GM12878 (cell line): ENCODE data around the gene WDR86. TPM values are rescaled to one million over a fixed set of nuclear protein-coding genes. Genes with fewer than 3 reads are reported as not detected.

Experiments used
- ATAC-seq: fragments of 200-7000 bp; cut with Tn5 transposase; 3 replicates; pipeline ENCODE4 v1.9.1; 2020; ENCODE audit warnings: mild to moderate bottlenecking, moderate library complexity
- BruUV-seq: library from RNA; stranded (reverse); fragments of 400-500 nt; replicated peaks from 2 replicates; lab custom pipeline; 2021; lab: Mats Ljungman, UMichigan
- CTCF ChIA-PET: fragments of 300-600 bp; sonication (Branson Sonifier 250); formaldehyde crosslinking; extraction: SDS; loops from one replicate; lab custom pipeline; 2021; ENCODE audit warnings: inconsistent platforms; lab: Yijun Ruan, JAX
- POLR2A ChIA-PET: fragments of 350-600 bp; formaldehyde crosslinking; extraction: SDS; loops from one replicate; lab custom pipeline; 2021; ENCODE audit warnings: inconsistent platforms; lab: Charles Lee
- RAD21 ChIA-PET: fragments of 300-600 bp; sonication (Branson Sonifier 250); formaldehyde crosslinking; loops from one replicate; lab custom pipeline; 2023; ENCODE audit warnings: antibody characterized with exemption; ENCODE audit not compliant: unreplicated experiment; lab: Charles Lee
- SMC1A ChIA-PET: fragments of 300-600 bp; sonication (Branson Sonifier 250); formaldehyde crosslinking; loops from one replicate; lab custom pipeline; 2023; ENCODE audit not compliant: unreplicated experiment, uncharacterized antibody; lab: Charles Lee
- DNase-seq: peaks from one replicate; pipeline ENCODE4 v3.0.0-alpha.2; 2011; ENCODE audit warnings: low read depth, low spot score
- FAIRE-seq: peaks from 3 replicates; lab custom pipeline; 2011; peaks lifted over from hg19 to GRCh38; lab: Jason Lieb, UNC
- H2AFZ ChIP-seq: 2 replicates; pipeline ENCODE4 v1.6.0; 2011; ENCODE audit warnings: low read depth, low read length, control low read depth; ENCODE audit not compliant: control insufficient read depth
- H3K27ac ChIP-seq: 2 replicates; pipeline ENCODE4 v1.5.1; 2011; ENCODE audit warnings: control low read depth; ENCODE audit not compliant: control insufficient read depth, insufficient read depth
- H3K27me3 ChIP-seq, 2 experiments: replicated peaks in 1 of 2; 2 replicates each; pipeline versions ENCODE4 v1.6.0 to v1.6.1; 2011; ENCODE audit warnings: low read length in 1 of 2; ENCODE audit not compliant: control insufficient read depth in 2 of 2, insufficient read depth in 2 of 2
- H3K36me3 ChIP-seq, 2 experiments: 2 replicates each; pipeline ENCODE4 v1.5.1; 2011; ENCODE audit warnings: low read length in 1 of 2; ENCODE audit not compliant: control insufficient read depth in 2 of 2, insufficient read depth in 2 of 2
- H3K4me1 ChIP-seq: 2 replicates; pipeline ENCODE4 v1.6.1; 2011; ENCODE audit warnings: mild to moderate bottlenecking, low read length, moderate library complexity, mixed read lengths; ENCODE audit not compliant: control insufficient read depth, insufficient read depth
- H3K4me2 ChIP-seq: 2 replicates; pipeline ENCODE4 v1.6.0; 2011; ENCODE audit warnings: control low read depth; ENCODE audit not compliant: control insufficient read depth, insufficient read depth
- H3K4me3 ChIP-seq: fragments of 200-600 bp; sonication (generic); 2 replicates; pipeline ENCODE4 v1.5.1; 2016
- H3K79me2 ChIP-seq: 2 replicates; pipeline ENCODE4 v1.6.0; 2011; ENCODE audit warnings: low read length; ENCODE audit not compliant: control insufficient read depth, insufficient read depth
- H3K9ac ChIP-seq: 2 replicates; pipeline ENCODE4 v1.8.0; 2011; ENCODE audit warnings: low read length, control low read depth, mixed read lengths; ENCODE audit not compliant: control insufficient read depth, insufficient read depth
- H3K9me3 ChIP-seq: replicated peaks from 3 replicates; pipeline ENCODE4 v1.5.1; 2011; ENCODE audit warnings: mild to moderate bottlenecking, low read length; ENCODE audit not compliant: control insufficient read depth, insufficient read depth
- H4K20me1 ChIP-seq: 2 replicates; pipeline ENCODE4 v1.6.0; 2011; ENCODE audit not compliant: control insufficient read depth, insufficient read depth
- ATF2 ChIP-seq: IDR thresholded peaks from 2 replicates; pipeline ENCODE4 v1.6.1; 2012; ENCODE audit warnings: low read length, inconsistent platforms
- CBFB ChIP-seq: IDR thresholded peaks from 2 replicates; pipeline ENCODE4 v1.6.1; 2016; ENCODE audit warnings: antibody characterized with exemption, low read depth
- CBX3 ChIP-seq: fragments of 200-600 bp; sonication (generic); IDR thresholded peaks from 2 replicates; pipeline ENCODE4 v1.6.1; 2016; ENCODE audit warnings: low read depth, borderline replicate concordance
- CEBPB ChIP-seq, 2 experiments: fragments of 150-350 bp in 1 of 2; IDR thresholded peaks; 2 replicates each; pipeline ENCODE4 v1.6.1; 2012 to 2014; ENCODE audit warnings: low read depth in 2 of 2, low read length in 2 of 2, borderline replicate concordance in 1 of 2, inconsistent platforms in 1 of 2
- NKRF ChIP-seq: fragments of 450-650 bp; conservative IDR thresholded peaks from 2 replicates; pipeline ENCODE4 v1.6.1; 2017; ENCODE audit warnings: mild to moderate bottlenecking, moderate library complexity
- POLR2A ChIP-seq: IDR thresholded peaks from 2 replicates; pipeline ENCODE4 v1.6.1; 2011; ENCODE audit warnings: low read depth, mild to moderate bottlenecking, low read length
- SIX5 ChIP-seq: IDR thresholded peaks from 2 replicates; pipeline ENCODE4 v1.6.1; 2011; ENCODE audit warnings: mild to moderate bottlenecking, low read depth, low read length, moderate library complexity; ENCODE audit not compliant: severe bottlenecking
- SPI1 ChIP-seq: IDR thresholded peaks from 2 replicates; pipeline ENCODE4 v1.6.1; 2011; ENCODE audit warnings: low read depth, mild to moderate bottlenecking, low read length, moderate library complexity, borderline replicate concordance; ENCODE audit not compliant: insufficient read depth
- ZBTB11 ChIP-seq: fragments of 450-650 bp; formaldehyde crosslinking; IDR thresholded peaks from 2 replicates; pipeline ENCODE4 v1.5.0; 2022; ENCODE audit warnings: mild to moderate bottlenecking, missing genetic modification characterization
- ZBTB40 ChIP-seq: fragments of 450-650 bp; IDR thresholded peaks from 2 replicates; pipeline ENCODE4 v1.6.1; 2016; ENCODE audit warnings: mild to moderate bottlenecking, moderate library complexity, borderline replicate concordance
- ZNF217 ChIP-seq: fragments of 450-650 bp; IDR thresholded peaks from 2 replicates; pipeline ENCODE4 v1.6.1; 2017; ENCODE audit warnings: antibody characterized with exemption, mild to moderate bottlenecking
- ZNF622 ChIP-seq: fragments of 450-650 bp; IDR thresholded peaks from 2 replicates; pipeline ENCODE4 v1.6.1; 2017; ENCODE audit warnings: mild to moderate bottlenecking, inconsistent platforms
- WGBS: methylation state at CpG from one replicate; pipeline ENCODE4 v1.1.6; 2016; ENCODE audit warnings: low lambda C conversion rate; ENCODE audit not compliant: insufficient replicate concordance, insufficient coverage; ENCODE audit errors: missing lambda C conversion rate; 5-methylcytosine and 5-hydroxymethylcytosine counted together
- in situ Hi-C: fragments of 300-500 bp; cut with MboI; formaldehyde crosslinking; loops from 9 replicates; pipeline ENCODE4 v1.14.3; 2018; ENCODE audit warnings: mixed read lengths
- intact Hi-C: fragments of 100-400 bp; cut with micrococcal nuclease; formaldehyde crosslinking; loops from one replicate; pipeline ENCODE4 v1.14.2; 2022; ENCODE audit not compliant: unreplicated experiment
- polyA plus RNA-seq, 11 experiments: library from polyadenylated mRNA; depleted of rRNA in 4 of 11; unstranded in 6 of 11; stranded (reverse) in 5 of 11; fragments of >200 nt; fragmentation: Nextera tagmentation in 4 of 11; fragmentation: Illumina TruSeq in 1 of 11; extraction: Ambion mirVana in 4 of 11; extraction: Trizol in 1 of 11; gene quantifications; 1 replicate in 1 of 11; 2 replicates in 10 of 11; pipeline versions ENCODE4 v1.2.1 to v1.2.3, GENCODE V29; 2011 to 2016; ENCODE audit warnings: inconsistent platforms in 2 of 11, missing spikeins in 2 of 11, low read depth in 1 of 11
- total RNA-seq, 4 experiments: library from RNA; depleted of rRNA in 3 of 4; stranded (reverse); fragments of >200 nt in 3 of 4; fragmentation: Illumina TruSeq in 1 of 4; extraction: Trizol in 1 of 4; gene quantifications; 2 replicates each; pipeline versions ENCODE4 v1.2.1 to v1.2.3, GENCODE V29; 2013 to 2021

WDR86 gene
- total and polyA plus RNA-seq, 10 of the 15 experiments (the other 5 are each of a cell fraction or from before 2014, with no cell fraction given) = 0.05 to 0.19 (median 0.15) TPM; not detected in 7

- intact Hi-C loops (no loop called here), in situ Hi-C loops (no loop called here)
- H3K9ac ChIP-seq = no peak overlapping the region
- H3K27me3 ChIP-seq = no peaks in the 10 kb centered on the region; a peak in 2 of 4 replicates
- RAD21 ChIA-PET = interaction anchor here (1.1 kb wide), 1 partner anchor 58 kb away, joined by 3 read pairs; no protein-coding TSS in a partner anchor
- no peaks in the 10 kb centered on the region for H4K20me1 ChIP-seq
- H3K36me3 ChIP-seq = no peaks in the 10 kb centered on the region
- no peaks in the 10 kb centered on the region for H3K9me3 ChIP-seq
- no TSS peak for BruUV-seq
- CTCF ChIA-PET = no interaction called here
- DNase-seq (no peak), FAIRE-seq (no peak), ATAC-seq (no peak)
- SMC1A ChIA-PET = no interaction called here
- no peaks in the 10 kb centered on the region for H3K4me1 ChIP-seq
- no peak overlapping the region for H3K4me2 ChIP-seq
- POLR2A ChIA-PET = no interaction called here
- H3K79me2 ChIP-seq = no peaks in the 10 kb centered on the region
- 34% methylated on average over 22 of the region's 24 CpGs for WGBS
- H3K27ac ChIP-seq = no peak overlapping the region
- H2AFZ ChIP-seq = no peak overlapping the region
- no peak overlapping the region for H3K4me3 ChIP-seq
- no peak for TF ChIP-seq CEBPB (IDR thresholded peaks at IDR 0.05; ENCODE audit: borderline replicate concordance in 1 of 2, low read depth in 2 of 2, low read length in 2 of 2)
- no peak for TF ChIP-seq POLR2A
- no peak for TF ChIP-seq NKRF
- no peak for TF ChIP-seq CBX3
- no peak for TF ChIP-seq CBFB
- no peak for TF ChIP-seq ZNF622
- TF ChIP-seq ZBTB40 = no peak
- TF ChIP-seq SIX5 = no peak
- TF ChIP-seq ATF2 = no peak
- no peak for TF ChIP-seq ZNF217
- no peak for TF ChIP-seq ZBTB11
- TF ChIP-seq SPI1 = no peak
These were observed 19.9 kb downstream of the WDR86 start for GRCh38 chr7:151389768-151390597.
